K562 (cell line): ENCODE results near the gene PATL1. TPM values are rescaled to one million over a fixed set of nuclear protein-coding genes. Genes with fewer than 3 reads are reported as not detected.

Source experiments
- CBX3 ChIP-seq, 2 experiments: IDR thresholded peaks; 1 replicate in 1 of 2; 2 replicates in 1 of 2; pipeline ENCODE4 v1.6.1; 2012; ENCODE audit warnings: inconsistent platforms in 2 of 2, low read length in 2 of 2, borderline replicate concordance in 1 of 2, control low read depth in 1 of 2
- CC2D1A ChIP-seq: fragments of 450-650 bp; IDR thresholded peaks from 2 replicates; pipeline ENCODE4 v1.6.1; 2017; ENCODE audit warnings: mild to moderate bottlenecking
- CEBPG ChIP-seq, 3 experiments: fragments of 200-800 bp in 1 of 3; sonication (Bioruptor generic) in 1 of 3; sonication (generic) in 1 of 3; formaldehyde crosslinking in 1 of 3; IDR thresholded peaks in 2 of 3; conservative IDR thresholded peaks in 1 of 3; 2 replicates each; pipeline versions ENCODE4 v1.6.1 to v1.8.0; 2016 to 2022; ENCODE audit warnings: missing compliant biosample characterization in 2 of 3, missing genetic modification characterization in 2 of 3, mild to moderate bottlenecking in 1 of 3, missing genetic modification reagents in 1 of 3
- CREB1 ChIP-seq, 2 experiments: sonication (generic) in 1 of 2; formaldehyde crosslinking in 1 of 2; IDR thresholded peaks; 2 replicates each; pipeline versions ENCODE4 v1.6.1 to v1.8.0; 2012 to 2022; ENCODE audit warnings: inconsistent platforms in 1 of 2, mild to moderate bottlenecking in 1 of 2, missing genetic modification reagents in 1 of 2, moderate library complexity in 1 of 2
- DEAF1 ChIP-seq: fragments of 450-650 bp; formaldehyde crosslinking; IDR thresholded peaks from 2 replicates; pipeline ENCODE4 v1.4.0; 2020; ENCODE audit warnings: mild to moderate bottlenecking, moderate library complexity
- DIDO1 ChIP-seq: fragments of 450-650 bp; IDR thresholded peaks from 2 replicates; pipeline ENCODE4 v1.6.1; 2016; ENCODE audit warnings: low read depth, missing biosample characterization, missing genetic modification characterization
- ETV5 ChIP-seq: sonication (generic); formaldehyde crosslinking; IDR thresholded peaks from 2 replicates; pipeline ENCODE4 v1.4.0; 2020; ENCODE audit warnings: low read depth, mild to moderate bottlenecking, missing genetic modification reagents
- HMG20B ChIP-seq: fragments of 250-450 bp; sonication (Bioruptor Pico); IDR thresholded peaks from 2 replicates; pipeline ENCODE4 v1.5.0; 2021; ENCODE audit warnings: mild to moderate bottlenecking
- HNRNPH1 ChIP-seq: fragments of 200-400 bp; formaldehyde crosslinking; optimal IDR thresholded peaks from 2 replicates; pipeline ENCODE3; 2017; ENCODE audit warnings: low read depth, mild to moderate bottlenecking, low read length, moderate library complexity
- MED1 ChIP-seq: sonication (generic); formaldehyde crosslinking; IDR thresholded peaks from 2 replicates; pipeline ENCODE4 v1.8.1; 2023; ENCODE audit warnings: missing genetic modification reagents, borderline replicate concordance
- MTA3 ChIP-seq: fragments of 450-650 bp; formaldehyde crosslinking; IDR thresholded peaks from 2 replicates; pipeline ENCODE4 v1.6.1; 2017; ENCODE audit warnings: mild to moderate bottlenecking, borderline replicate concordance
- NR2C1 ChIP-seq, 2 experiments: fragments of 450-650 bp; IDR thresholded peaks; 2 replicates each; pipeline ENCODE4 v1.6.1; 2017; ENCODE audit warnings: mild to moderate bottlenecking in 2 of 2, antibody characterized with exemption in 1 of 2, inconsistent platforms in 1 of 2, missing compliant biosample characterization in 1 of 2, missing genetic modification characterization in 1 of 2
- NUFIP1 ChIP-seq: fragments of 450-650 bp; IDR thresholded peaks from 2 replicates; pipeline ENCODE4 v1.6.1; 2018; ENCODE audit not compliant: partially characterized antibody
- PATZ1 ChIP-seq: fragments of 250-450 bp; sonication (Bioruptor Pico); IDR thresholded peaks from 2 replicates; pipeline ENCODE4 v1.5.0; 2020; ENCODE audit warnings: mild to moderate bottlenecking, borderline replicate concordance
- RAD21 ChIP-seq, 2 experiments: fragments of 250-450 bp in 1 of 2; fragments of 450-650 bp in 1 of 2; sonication (Bioruptor Pico) in 1 of 2; formaldehyde crosslinking in 1 of 2; IDR thresholded peaks in 1 of 2; conservative IDR thresholded peaks in 1 of 2; 2 replicates each; pipeline versions ENCODE4 v1.4.0 to v1.8.0; 2020 to 2022; ENCODE audit warnings: mild to moderate bottlenecking in 2 of 2, moderate library complexity in 1 of 2
- RBM34 ChIP-seq: fragments of 200-400 bp; formaldehyde crosslinking; IDR thresholded peaks from 2 replicates; pipeline ENCODE4 v1.6.1; 2018; ENCODE audit warnings: low read length, borderline replicate concordance; ENCODE audit not compliant: insufficient read depth
- RHOXF2B ChIP-seq: fragments of 250-450 bp; sonication (Bioruptor Pico); conservative IDR thresholded peaks from 2 replicates; pipeline ENCODE4 v1.5.1; 2021
- RNF2 ChIP-seq: sonication (generic); IDR thresholded peaks from 2 replicates; pipeline ENCODE4 v1.6.1; 2016
- TEAD1 ChIP-seq, 2 experiments: fragments of 450-650 bp in 1 of 2; sonication (generic) in 1 of 2; formaldehyde crosslinking; IDR thresholded peaks; 2 replicates each; pipeline versions ENCODE4 v1.4.0 to v1.8.0; 2020 to 2022; ENCODE audit warnings: mild to moderate bottlenecking in 2 of 2, missing genetic modification reagents in 1 of 2
- YY1 ChIP-seq, 3 experiments: IDR thresholded peaks; 2 replicates each; pipeline ENCODE4 v1.6.1; 2011; ENCODE audit warnings: low read length in 2 of 3, mild to moderate bottlenecking in 2 of 3, moderate library complexity in 2 of 3, borderline replicate concordance in 1 of 3, control low read depth in 1 of 3, low read depth in 1 of 3; ENCODE audit not compliant: insufficient read depth in 3 of 3, insufficient replicate concordance in 2 of 3, control insufficient read depth in 1 of 3, insufficient read length in 1 of 3; ENCODE audit errors: extremely low read depth in 1 of 3
- ZBTB7A ChIP-seq: IDR thresholded peaks from 2 replicates; pipeline ENCODE4 v1.6.1; 2011; ENCODE audit warnings: low read depth, mild to moderate bottlenecking, low read length, moderate library complexity, borderline replicate concordance; ENCODE audit not compliant: control insufficient read depth
- ZEB2 ChIP-seq: fragments of 450-650 bp; IDR thresholded peaks from 2 replicates; pipeline ENCODE4 v1.6.1; 2016
- ZNF431 ChIP-seq: sonication (generic); formaldehyde crosslinking; IDR thresholded peaks from 2 replicates; pipeline ENCODE4 v1.8.0; 2022; ENCODE audit warnings: mild to moderate bottlenecking, missing genetic modification reagents
- polyA plus RNA-seq, 8 experiments: library from polyadenylated mRNA; depleted of rRNA in 4 of 8; stranded (reverse) in 5 of 8; unstranded in 3 of 8; fragments of >200 nt; fragmentation: Nextera tagmentation in 2 of 8; fragmentation: Illumina TruSeq in 1 of 8; extraction: Ambion mirVana in 2 of 8; extraction: Trizol in 1 of 8; gene quantifications; 2 replicates each; pipeline versions ENCODE4 v1.2.1 to v1.2.3, GENCODE V29; 2011 to 2014; ENCODE audit warnings: inconsistent platforms in 1 of 8, missing spikeins in 1 of 8
- total RNA-seq, 7 experiments: library from RNA; depleted of rRNA in 6 of 7; stranded (reverse); fragments of >200 nt in 6 of 7; fragmentation: Illumina TruSeq in 2 of 7; extraction: Trizol in 2 of 7; gene quantifications; 2 replicates each; pipeline versions ENCODE4 v1.2.1 to v1.2.3, GENCODE V29; 2011 to 2021; ENCODE audit warnings: low replicate concordance in 1 of 7

PATL1 gene
- total and polyA plus RNA-seq, 9 of the 15 experiments (the other 6 are each of a cell fraction or from before 2014, with no cell fraction given), result 3.2 to 48.0 (median 16.4) TPM

DNA sequence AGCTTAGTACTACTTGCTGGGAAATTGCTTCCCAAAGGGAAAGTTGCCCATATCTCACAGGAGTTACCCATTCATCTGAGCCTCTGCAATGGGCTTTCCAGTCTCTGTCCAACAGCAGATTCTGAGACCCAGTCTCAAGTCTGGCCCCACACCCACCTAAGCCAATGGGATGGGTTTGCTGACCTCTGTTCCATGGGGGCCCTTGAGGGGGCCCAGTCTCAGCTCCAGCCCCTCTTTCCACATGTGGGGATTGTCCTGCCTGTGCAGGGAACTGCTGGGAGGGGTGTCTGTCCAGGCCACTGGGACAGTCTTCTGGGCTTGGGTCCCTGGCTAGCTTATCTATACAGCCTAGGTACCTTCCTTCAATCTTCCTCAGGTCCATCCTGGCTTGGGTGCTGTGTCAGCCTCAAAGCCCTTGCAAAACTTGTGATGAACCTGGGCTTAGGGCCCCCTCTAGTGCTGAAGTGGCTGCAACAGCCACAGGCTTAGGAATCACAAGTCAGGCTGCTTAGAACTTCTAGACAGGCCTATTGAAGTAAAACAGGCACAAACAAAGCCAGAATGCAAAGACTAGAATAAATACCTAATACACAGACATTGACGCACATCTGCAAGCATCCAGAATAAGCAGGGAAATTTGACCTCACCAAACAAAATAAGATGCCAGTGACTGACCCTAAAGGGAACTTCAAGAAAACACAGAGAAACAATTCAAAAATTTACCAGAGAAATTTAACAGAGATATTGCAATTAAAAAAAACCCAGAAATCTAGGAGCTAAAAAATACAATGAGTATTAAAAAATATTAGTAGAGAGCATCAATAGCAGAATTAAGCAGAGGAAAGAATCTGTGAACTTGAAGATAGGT, 11.7 kb upstream of the PATL1 start (continued):
- peak; percentile 59; the same call in 1 of the 2 replicates for TF ChIP-seq CC2D1A
- TF ChIP-seq CBX3 (IDR thresholded peaks at IDR 0.05; ENCODE audit: borderline replicate concordance in 1 of 2, low read length in 2 of 2), result no peak
- TF ChIP-seq NR2C1 (IDR thresholded peaks at IDR 0.05), result no peak
- no peak for TF ChIP-seq NR2C1 (tag; IDR thresholded peaks at IDR 0.05)
- no peak for TF ChIP-seq ZBTB7A
- TF ChIP-seq DIDO1 (tag), result no peak
- no peak for TF ChIP-seq NUFIP1
- no peak for TF ChIP-seq CREB1 (IDR thresholded peaks at IDR 0.05)
- no peak for TF ChIP-seq CREB1 (CRISPR knock-in tag; IDR thresholded peaks at IDR 0.05)
- no peak for TF ChIP-seq RHOXF2B (CRISPR knock-in tag)
- no peak for TF ChIP-seq ZNF431 (CRISPR knock-in tag)
- no peak for TF ChIP-seq CEBPG (CRISPR knock-in tag; IDR thresholded peaks at IDR 0.05)
- TF ChIP-seq CEBPG (tag; conservative IDR thresholded peaks at IDR 0.05 in 1 of 2, IDR thresholded peaks at IDR 0.05 in 1 of 2), result no peak
- peak; percentile 45; the same call in 1 of the 2 replicates for TF ChIP-seq DEAF1 (CRISPR knock-in tag)
- TF ChIP-seq HNRNPH1, result no peak
- no peak for TF ChIP-seq ETV5 (CRISPR knock-in tag)
- no peak for TF ChIP-seq RBM34
- TF ChIP-seq RAD21 (CRISPR knock-in tag; conservative IDR thresholded peaks at IDR 0.05 in 1 of 2, IDR thresholded peaks at IDR 0.05 in 1 of 2), result peak; percentile 82 to 93
- no peak for TF ChIP-seq TEAD1 (CRISPR knock-in tag; IDR thresholded peaks at IDR 0.05)
- TF ChIP-seq PATZ1 (CRISPR knock-in tag), result no peak
- no peak for TF ChIP-seq HMG20B (CRISPR knock-in tag)
- TF ChIP-seq MED1 (CRISPR knock-in tag), result no peak
- TF ChIP-seq MTA3, result peak; percentile 27; the same call in 1 of the 2 replicates
- no peak for TF ChIP-seq RNF2
- TF ChIP-seq ZEB2, result no peak
- peak in 1 of 3 experiments; percentile 13 for TF ChIP-seq YY1 (IDR thresholded peaks at IDR 0.05; ENCODE audit: borderline replicate concordance in 1 of 3, control insufficient read depth in 1 of 3, extremely low read depth in 1 of 3, insufficient read depth in 3 of 3, insufficient read length in 1 of 3, insufficient replicate concordance in 2 of 3, low read depth in 1 of 3, low read length in 2 of 3)
